Inferior parietal cortex (tissue), 1 donor: Measurements from ENCODE around the gene PLEKHA5.
A peak's percentile ranks its signal among the peaks of the same experiment; 100 is the strongest.
"Not testable (repeated sequence)": the region's sequence is repeated elsewhere in the genome, so short reads cannot be mapped to it uniquely, and the experiment has no call there.

ENCODE experiments used
- DNase-seq: peaks from one replicate; pipeline ENCODE4 v3.0.0-alpha.2; 2016; ENCODE audit errors: extremely low spot score

The PLEKHA5 gene

GRCh38 chr12:19326102-19326501 lies 196.6 kb downstream of the PLEKHA5 start:
- DNase-seq: no peak

GRCh38 chr12:19332196-19332595 lies 202.7 kb downstream of the PLEKHA5 start:
- DNase-seq: peak; percentile 36

GRCh38 chr12:19338405-19338804 lies 208.9 kb downstream of the PLEKHA5 start:
- no peak for DNase-seq

- DNase-seq: not testable (repeated sequence)
Measured at GRCh38 chr12:19350850-19351249, 221.3 kb downstream of the PLEKHA5 start.

- no peak for DNase-seq
Measured at GRCh38 chr12:19351346-19351745, 221.8 kb downstream of the PLEKHA5 start.

GRCh38 chr12:19369691-19370148 lies 240.2 kb downstream of the PLEKHA5 start:
- DNase-seq: no peak

GRCh38 chr12:19373586-19373985 lies 244.1 kb downstream of the PLEKHA5 start:
- DNase-seq: no peak

- no peak for DNase-seq
Measured at GRCh38 chr12:19375888-19376287, 246.4 kb downstream of the PLEKHA5 start.

GRCh38 chr12:19376691-19377090 lies 247.2 kb downstream of the PLEKHA5 start:
- no peak for DNase-seq

GRCh38 chr12:19382111-19382526 lies 252.6 kb downstream of the PLEKHA5 start:
- no peak for DNase-seq

GRCh38 chr12:19382563-19382962 lies 253.0 kb downstream of the PLEKHA5 start:
- no peak for DNase-seq

- no peak for DNase-seq
Measured at GRCh38 chr12:19387161-19387560, 257.6 kb downstream of the PLEKHA5 start.

- DNase-seq: no peak
Measured at GRCh38 chr12:19388131-19388549, 258.6 kb downstream of the PLEKHA5 start.

- no peak for DNase-seq
Measured at GRCh38 chr12:19390051-19390598, 260.6 kb downstream of the PLEKHA5 start.

- DNase-seq: not testable (repeated sequence)
Measured at GRCh38 chr12:19392644-19393043, 263.1 kb downstream of the PLEKHA5 start.

- DNase-seq: no peak
Measured at GRCh38 chr12:19394385-19394784, 264.9 kb downstream of the PLEKHA5 start.

- DNase-seq: no peak
Measured at GRCh38 chr12:19397534-19397933, 268.0 kb downstream of the PLEKHA5 start.

- DNase-seq: no peak
Measured at GRCh38 chr12:19398376-19399363, 269.1 kb downstream of the PLEKHA5 start.

- not testable (repeated sequence) for DNase-seq
Measured at GRCh38 chr12:19400649-19401285, 271.2 kb downstream of the PLEKHA5 start.

- DNase-seq: no peak
Measured at GRCh38 chr12:19402211-19402610, 272.7 kb downstream of the PLEKHA5 start.

- DNase-seq: no peak
Measured at GRCh38 chr12:19402743-19403431, 273.4 kb downstream of the PLEKHA5 start.
